ENCODE results near the gene ABCG1. TPM values are rescaled to one million over a fixed set of nuclear protein-coding genes. Genes with fewer than 3 reads are reported as not detected.

Gene ABCG1
- polyA plus RNA-seq, 10 donors, result 5.1 to 10.0 (median 7.8) TPM

- DNase-seq, result no peak
These were observed 125.7 kb downstream of the ABCG1 start for GRCh38 chr21:42344631-42345030.

GRCh38 chr21:42346441-42346840 is 127.5 kb downstream of the ABCG1 start:
- no peak for DNase-seq

Other genes starting within 250 kb of the ABCG1 start
- gene ZBTB21, start 208.8 kb upstream of the ABCG1 start, polyA plus RNA-seq (ENCODE audit: insufficient read length in 10 of 10), result 1 to 10 TPM; 4.9 to 7.6 (median 5.9) TPM
- under 1 TPM in 1 of 10 donors, not detected in 9; 0.04 TPM for gene UMODL1, start 147.8 kb upstream of the ABCG1 start, polyA plus RNA-seq (ENCODE audit: insufficient read length in 10 of 10)
- 1 to 10 TPM in 9 of 10 donors, under 1 TPM in 1; 0.54 to 6.0 (median 2.6) TPM for gene TFF3, start 96.3 kb downstream of the ABCG1 start, polyA plus RNA-seq (ENCODE audit: insufficient read length in 10 of 10)
- gene TFF2, start 131.9 kb downstream of the ABCG1 start, polyA plus RNA-seq (ENCODE audit: insufficient read length in 10 of 10), result not detected
- gene TFF1, start 147.4 kb downstream of the ABCG1 start, polyA plus RNA-seq (ENCODE audit: insufficient read length in 10 of 10), result under 1 TPM in 2 of 10 donors, not detected in 8; 0.48 to 0.53 TPM
- under 1 TPM in 2 of 10 donors, not detected in 8; 0.05 to 0.13 TPM for gene TMPRSS3, start 176.9 kb downstream of the ABCG1 start, polyA plus RNA-seq (ENCODE audit: insufficient read length in 10 of 10)
- gene UBASH3A, start 184.8 kb downstream of the ABCG1 start, polyA plus RNA-seq (ENCODE audit: insufficient read length in 10 of 10), result 1 to 10 TPM in 1 of 10 donors, under 1 TPM in 2, not detected in 7; 0.22 to 2.3 (median 0.56) TPM

Measured in muscle of back (tissue), 11 donors.